Measurements from ENCODE around the gene SLC16A8.

Gene SLC16A8

DNA sequence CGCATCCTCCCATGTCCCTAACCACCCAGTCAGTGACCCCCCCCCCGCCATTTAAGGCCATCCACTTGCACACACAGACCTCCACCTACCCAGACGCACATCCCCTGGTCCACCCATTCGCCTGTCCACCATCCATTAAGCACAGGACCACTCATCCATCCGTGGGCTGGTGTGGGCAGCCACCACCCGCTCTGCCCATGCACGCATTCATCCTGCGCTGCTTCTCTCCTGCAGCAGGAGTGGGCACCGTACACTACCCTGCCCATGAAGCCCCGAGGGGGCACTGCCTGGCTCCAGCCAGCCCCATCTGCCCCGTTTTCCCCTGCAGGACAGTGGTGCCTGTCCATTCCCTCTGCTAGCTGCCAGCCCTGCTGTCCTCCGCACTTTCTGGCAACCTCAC is 3.9 kb upstream of the SLC16A8 start:
- no peak; the same call in 2 of the 3 replicates for ATAC-seq
- no peak for TF ChIP-seq ARNTL (CRISPR knock-in tag; IDR thresholded peaks at IDR 0.05; ENCODE audit: borderline replicate concordance, low read depth)
- TF ChIP-seq, protein P1, sequence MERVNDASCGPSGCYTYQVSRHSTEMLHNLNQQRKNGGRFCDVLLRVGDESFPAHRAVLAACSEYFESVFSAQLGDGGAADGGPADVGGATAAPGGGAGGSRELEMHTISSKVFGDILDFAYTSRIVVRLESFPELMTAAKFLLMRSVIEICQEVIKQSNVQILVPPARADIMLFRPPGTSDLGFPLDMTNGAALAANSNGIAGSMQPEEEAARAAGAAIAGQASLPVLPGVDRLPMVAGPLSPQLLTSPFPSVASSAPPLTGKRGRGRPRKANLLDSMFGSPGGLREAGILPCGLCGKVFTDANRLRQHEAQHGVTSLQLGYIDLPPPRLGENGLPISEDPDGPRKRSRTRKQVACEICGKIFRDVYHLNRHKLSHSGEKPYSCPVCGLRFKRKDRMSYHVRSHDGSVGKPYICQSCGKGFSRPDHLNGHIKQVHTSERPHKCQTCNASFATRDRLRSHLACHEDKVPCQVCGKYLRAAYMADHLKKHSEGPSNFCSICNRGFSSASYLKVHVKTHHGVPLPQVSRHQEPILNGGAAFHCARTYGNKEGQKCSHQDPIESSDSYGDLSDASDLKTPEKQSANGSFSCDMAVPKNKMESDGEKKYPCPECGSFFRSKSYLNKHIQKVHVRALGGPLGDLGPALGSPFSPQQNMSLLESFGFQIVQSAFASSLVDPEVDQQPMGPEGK (CRISPR knock-in tag; IDR thresholded peaks at IDR 0.05; ENCODE audit: borderline replicate concordance): no peak
- TF ChIP-seq GLIS3 (CRISPR knock-in tag; IDR thresholded peaks at IDR 0.05): no peak
- TF ChIP-seq, protein P2, sequence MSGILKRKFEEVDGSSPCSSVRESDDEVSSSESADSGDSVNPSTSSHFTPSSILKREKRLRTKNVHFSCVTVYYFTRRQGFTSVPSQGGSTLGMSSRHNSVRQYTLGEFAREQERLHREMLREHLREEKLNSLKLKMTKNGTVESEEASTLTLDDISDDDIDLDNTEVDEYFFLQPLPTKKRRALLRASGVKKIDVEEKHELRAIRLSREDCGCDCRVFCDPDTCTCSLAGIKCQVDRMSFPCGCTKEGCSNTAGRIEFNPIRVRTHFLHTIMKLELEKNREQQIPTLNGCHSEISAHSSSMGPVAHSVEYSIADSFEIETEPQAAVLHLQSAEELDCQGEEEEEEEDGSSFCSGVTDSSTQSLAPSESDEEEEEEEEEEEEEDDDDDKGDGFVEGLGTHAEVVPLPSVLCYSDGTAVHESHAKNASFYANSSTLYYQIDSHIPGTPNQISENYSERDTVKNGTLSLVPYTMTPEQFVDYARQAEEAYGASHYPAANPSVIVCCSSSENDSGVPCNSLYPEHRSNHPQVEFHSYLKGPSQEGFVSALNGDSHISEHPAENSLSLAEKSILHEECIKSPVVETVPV (CRISPR knock-in tag; IDR thresholded peaks at IDR 0.05): no peak
- no peak for TF ChIP-seq BACH2 (CRISPR knock-in tag; IDR thresholded peaks at IDR 0.05; ENCODE audit: borderline replicate concordance)
- TF ChIP-seq PPARA (CRISPR knock-in tag; IDR thresholded peaks at IDR 0.05; ENCODE audit: borderline replicate concordance): no peak
- no peak for TF ChIP-seq OSR1 (CRISPR knock-in tag; IDR thresholded peaks at IDR 0.05)
- TF ChIP-seq, protein P3, sequence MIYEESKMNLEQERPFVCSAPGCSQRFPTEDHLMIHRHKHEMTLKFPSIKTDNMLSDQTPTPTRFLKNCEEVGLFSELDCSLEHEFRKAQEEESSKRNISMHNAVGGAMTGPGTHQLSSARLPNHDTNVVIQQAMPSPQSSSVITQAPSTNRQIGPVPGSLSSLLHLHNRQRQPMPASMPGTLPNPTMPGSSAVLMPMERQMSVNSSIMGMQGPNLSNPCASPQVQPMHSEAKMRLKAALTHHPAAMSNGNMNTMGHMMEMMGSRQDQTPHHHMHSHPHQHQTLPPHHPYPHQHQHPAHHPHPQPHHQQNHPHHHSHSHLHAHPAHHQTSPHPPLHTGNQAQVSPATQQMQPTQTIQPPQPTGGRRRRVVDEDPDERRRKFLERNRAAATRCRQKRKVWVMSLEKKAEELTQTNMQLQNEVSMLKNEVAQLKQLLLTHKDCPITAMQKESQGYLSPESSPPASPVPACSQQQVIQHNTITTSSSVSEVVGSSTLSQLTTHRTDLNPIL (CRISPR knock-in tag; IDR thresholded peaks at IDR 0.05; ENCODE audit: low read depth): no peak
- TF ChIP-seq ISL1 (CRISPR knock-in tag; IDR thresholded peaks at IDR 0.05): no peak
- no peak for TF ChIP-seq RARB (CRISPR knock-in tag; IDR thresholded peaks at IDR 0.05)
- TF ChIP-seq TOX (CRISPR knock-in tag; IDR thresholded peaks at IDR 0.05; ENCODE audit: borderline replicate concordance): no peak
- TF ChIP-seq, protein P4, sequence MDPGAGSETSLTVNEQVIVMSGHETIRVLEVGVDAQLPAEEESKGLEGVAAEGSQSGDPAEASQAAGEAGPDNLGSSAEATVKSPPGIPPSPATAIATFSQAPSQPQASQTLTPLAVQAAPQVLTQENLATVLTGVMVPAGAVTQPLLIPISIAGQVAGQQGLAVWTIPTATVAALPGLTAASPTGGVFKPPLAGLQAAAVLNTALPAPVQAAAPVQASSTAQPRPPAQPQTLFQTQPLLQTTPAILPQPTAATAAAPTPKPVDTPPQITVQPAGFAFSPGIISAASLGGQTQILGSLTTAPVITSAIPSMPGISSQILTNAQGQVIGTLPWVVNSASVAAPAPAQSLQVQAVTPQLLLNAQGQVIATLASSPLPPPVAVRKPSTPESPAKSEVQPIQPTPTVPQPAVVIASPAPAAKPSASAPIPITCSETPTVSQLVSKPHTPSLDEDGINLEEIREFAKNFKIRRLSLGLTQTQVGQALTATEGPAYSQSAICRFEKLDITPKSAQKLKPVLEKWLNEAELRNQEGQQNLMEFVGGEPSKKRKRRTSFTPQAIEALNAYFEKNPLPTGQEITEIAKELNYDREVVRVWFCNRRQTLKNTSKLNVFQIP (CRISPR knock-in tag; IDR thresholded peaks at IDR 0.05; ENCODE audit: borderline replicate concordance, low read depth): no peak

DNA sequence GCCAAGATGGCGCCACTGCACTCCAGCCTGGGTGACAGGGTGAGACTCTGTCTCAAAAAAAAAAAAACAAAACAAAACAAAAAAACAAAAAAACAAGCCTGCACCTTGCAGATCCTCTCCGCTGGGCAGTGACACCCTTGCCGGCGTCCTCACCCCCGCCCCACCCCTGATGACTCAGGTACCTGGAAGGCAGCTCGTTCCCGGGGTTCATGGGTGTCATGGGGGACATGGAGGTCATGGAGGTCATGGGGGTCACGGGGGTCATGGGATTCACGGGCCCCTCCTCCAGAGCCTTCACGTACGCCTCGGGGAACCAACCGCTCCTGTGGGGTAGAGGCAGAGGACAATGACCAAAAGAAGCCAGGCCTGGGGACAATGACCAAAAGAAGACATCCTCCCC is 3.0 kb upstream of the SLC16A8 start:
- ATAC-seq: no peak
- TF ChIP-seq, protein P1 (CRISPR knock-in tag; IDR thresholded peaks at IDR 0.05; ENCODE audit: borderline replicate concordance): no peak
- TF ChIP-seq CSDC2 (CRISPR knock-in tag; IDR thresholded peaks at IDR 0.05) (no peak), ZNF8 (CRISPR knock-in tag; IDR thresholded peaks at IDR 0.05) (no peak), PPARA (CRISPR knock-in tag; IDR thresholded peaks at IDR 0.05; ENCODE audit: borderline replicate concordance) (no peak)

DNA sequence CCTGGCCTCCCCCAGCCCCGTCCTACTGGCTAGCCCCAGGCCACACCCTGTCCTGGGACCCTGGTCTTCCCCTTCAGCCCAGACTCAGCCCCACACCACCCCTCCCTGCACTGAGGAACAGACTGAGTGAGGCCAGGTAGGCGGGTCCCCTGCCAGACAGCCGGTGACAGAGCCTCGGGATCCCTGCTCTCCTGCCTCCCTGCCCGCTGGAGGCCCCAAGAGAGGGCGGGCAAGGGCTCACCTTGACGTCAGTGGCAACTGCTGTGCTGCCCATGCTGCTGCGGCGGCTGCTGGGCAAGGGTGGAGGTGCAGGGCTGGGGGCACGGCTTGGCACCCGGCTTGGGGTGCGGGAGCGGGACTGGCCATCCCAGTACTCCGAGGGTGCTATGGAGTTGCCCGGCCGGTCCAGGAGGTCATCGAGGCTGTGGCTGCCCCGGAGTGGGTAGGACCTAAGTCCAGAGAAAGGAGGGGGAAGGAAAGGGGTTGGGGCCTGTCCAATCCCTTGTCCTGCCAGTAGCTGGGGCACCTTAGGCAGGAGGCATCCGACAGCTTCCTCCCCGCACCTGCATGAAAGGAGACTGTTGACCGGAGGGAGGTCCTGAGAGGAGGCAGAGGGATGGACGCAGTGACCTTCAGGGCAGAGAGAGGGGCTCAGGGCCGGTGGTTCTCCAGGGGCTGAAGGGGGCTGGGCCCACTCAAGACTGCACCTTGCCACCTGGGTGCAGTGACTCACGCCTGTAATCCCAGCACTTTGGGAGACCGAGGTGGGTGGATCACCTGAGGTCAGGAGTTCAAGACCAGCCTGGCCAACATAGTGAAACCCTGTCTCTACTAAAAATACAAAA is 2.2 kb upstream of the SLC16A8 start:
- no peak for TF ChIP-seq ZC3H10 (CRISPR knock-in tag; IDR thresholded peaks at IDR 0.05)
- no peak for TF ChIP-seq RARB (CRISPR knock-in tag; IDR thresholded peaks at IDR 0.05)
- no peak for TF ChIP-seq GLIS3 (CRISPR knock-in tag; IDR thresholded peaks at IDR 0.05)
- no peak for TF ChIP-seq SNAI2 (CRISPR knock-in tag; IDR thresholded peaks at IDR 0.05)
- TF ChIP-seq ARNTL (CRISPR knock-in tag; IDR thresholded peaks at IDR 0.05; ENCODE audit: borderline replicate concordance, low read depth): no peak

DNA sequence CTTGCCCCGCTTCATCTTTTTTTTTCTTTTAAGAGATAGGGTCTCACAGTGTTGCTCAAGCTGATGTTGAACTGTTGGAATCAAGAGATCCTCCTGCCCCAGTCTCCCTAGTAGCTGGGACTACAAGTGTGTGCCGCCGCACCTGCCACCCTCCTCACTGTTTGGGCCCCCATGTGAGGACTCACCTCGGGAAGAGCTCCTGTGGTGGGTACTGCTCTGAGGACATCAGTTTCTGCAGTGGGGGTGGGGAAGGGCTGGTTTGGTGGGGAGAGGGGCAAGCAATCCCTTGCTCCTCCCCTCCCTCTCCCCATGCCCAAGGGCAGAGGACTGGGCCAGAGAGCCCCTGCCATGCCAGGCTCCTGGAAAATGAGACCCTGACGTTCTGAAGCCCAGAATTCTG is 1.5 kb upstream of the SLC16A8 start:
- no peak for ATAC-seq
- TF ChIP-seq, protein P4 (CRISPR knock-in tag; IDR thresholded peaks at IDR 0.05; ENCODE audit: borderline replicate concordance, low read depth): no peak
- TF ChIP-seq SNAI2 (CRISPR knock-in tag; IDR thresholded peaks at IDR 0.05): no peak
- TF ChIP-seq PPARA (CRISPR knock-in tag; IDR thresholded peaks at IDR 0.05; ENCODE audit: borderline replicate concordance): no peak
- TF ChIP-seq, protein P1 (CRISPR knock-in tag; IDR thresholded peaks at IDR 0.05; ENCODE audit: borderline replicate concordance): no peak
- no peak for TF ChIP-seq ZNF565 (CRISPR knock-in tag; conservative IDR thresholded peaks at IDR 0.05; ENCODE audit: low read depth)
- TF ChIP-seq ZNF70 (CRISPR knock-in tag; IDR thresholded peaks at IDR 0.05): no peak
- TF ChIP-seq ZFP3 (CRISPR knock-in tag; IDR thresholded peaks at IDR 0.05): no peak
- TF ChIP-seq TOX (CRISPR knock-in tag; IDR thresholded peaks at IDR 0.05; ENCODE audit: borderline replicate concordance): no peak
- no peak for TF ChIP-seq RARB (CRISPR knock-in tag; IDR thresholded peaks at IDR 0.05)
- TF ChIP-seq, protein P2 (CRISPR knock-in tag; IDR thresholded peaks at IDR 0.05): no peak
- no peak for TF ChIP-seq BACH2 (CRISPR knock-in tag; IDR thresholded peaks at IDR 0.05; ENCODE audit: borderline replicate concordance)
- TF ChIP-seq ZC3H10 (CRISPR knock-in tag; IDR thresholded peaks at IDR 0.05): no peak
- no peak for TF ChIP-seq OSR1 (CRISPR knock-in tag; IDR thresholded peaks at IDR 0.05)
- TF ChIP-seq ESRRG (CRISPR knock-in tag; IDR thresholded peaks at IDR 0.05): no peak

More for the DNA sequence above, 2.2 kb upstream of the SLC16A8 start:
- ATAC-seq: no peak
